Measurements from ENCODE around the gene EPN3.

EPN3 gene

DNA sequence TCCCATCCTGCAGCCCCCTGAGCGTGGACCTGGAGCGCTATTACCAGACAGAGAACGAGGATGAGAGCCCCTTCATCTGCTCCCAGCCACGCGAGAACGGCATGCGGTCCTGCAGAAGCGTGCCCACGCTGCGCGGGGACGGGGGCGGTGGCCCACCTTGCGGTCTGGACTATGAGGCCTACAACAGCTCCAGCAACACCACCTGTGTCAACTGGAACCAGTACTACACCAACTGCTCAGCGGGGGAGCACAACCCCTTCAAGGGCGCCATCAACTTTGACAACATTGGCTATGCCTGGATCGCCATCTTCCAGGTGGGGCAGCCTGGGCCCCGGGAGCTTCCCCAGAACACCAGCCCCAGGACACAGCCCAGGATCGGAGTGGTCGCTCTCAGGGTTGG lies 40.0 kb downstream of the EPN3 start:
- no peaks in the 10 kb centered on the region for H3K9me3 ChIP-seq (ENCODE audit: control insufficient read depth, low read length)
- no peak overlapping the region for H3K4ac ChIP-seq (ENCODE audit: low read depth in 1 of 2, low read length in 2 of 2)
- no peak overlapping the region for H4K8ac ChIP-seq (ENCODE audit: low read length)
- no peak overlapping the region for H3K9ac ChIP-seq (ENCODE audit: low read length)
- H3K27me3 ChIP-seq (ENCODE audit: control insufficient read depth in 1 of 2, insufficient read depth in 1 of 2, low read length in 2 of 2), result peaks cover 8 to 48% of the 10 kb centered on the region in 2 experiments
- no peak overlapping the region for H2BK15ac ChIP-seq (ENCODE audit: low read depth, poor library complexity, severe bottlenecking)
- peaks cover under 1% of the 10 kb centered on the region for H3K4me1 ChIP-seq (ENCODE audit: control insufficient read depth, insufficient read depth, low read depth, low read length)
- H3K14ac ChIP-seq (ENCODE audit: low read length in 2 of 2), result no peak overlapping the region
- WGBS, result 94% methylated on average over 20 of the region's 20 CpGs
- H2BK12ac ChIP-seq (ENCODE audit: low read length in 2 of 2), result no peak overlapping the region
- no peaks in the 10 kb centered on the region for H3K36me3 ChIP-seq (ENCODE audit: control insufficient read depth in 1 of 2, insufficient read depth in 2 of 2, low read depth in 1 of 2, low read length in 2 of 2)
- no peak overlapping the region for H3K4me3 ChIP-seq (ENCODE audit: insufficient read depth in 1 of 2, low read depth in 1 of 2, low read length in 2 of 2)
- no peaks in the 10 kb centered on the region for H3K79me1 ChIP-seq (replicated peaks; ENCODE audit: low read length, poor library complexity, severe bottlenecking)
- no peak overlapping the region for H4K91ac ChIP-seq (ENCODE audit: low read length)
- H3K27ac ChIP-seq (ENCODE audit: low read length, poor library complexity, severe bottlenecking), result no peak overlapping the region
- no peak overlapping the region for H3K4me2 ChIP-seq (ENCODE audit: low read length, poor library complexity, severe bottlenecking)
- no peak overlapping the region for H2BK5ac ChIP-seq (ENCODE audit: low read depth, low read length, poor library complexity, severe bottlenecking)
- no peak overlapping the region for H2BK120ac ChIP-seq (ENCODE audit: low read depth, low read length)
- H2AK5ac ChIP-seq (ENCODE audit: low read length, severe bottlenecking), result no peak overlapping the region
- H3K18ac ChIP-seq (ENCODE audit: low read depth in 1 of 2, low read length in 2 of 2), result no peak overlapping the region
- no peak overlapping the region for H3K23ac ChIP-seq (ENCODE audit: low read length in 2 of 2)
- no peak overlapping the region for H2AFZ ChIP-seq (ENCODE audit: low read depth, low read length)
- no peak for DNase-seq

DNA sequence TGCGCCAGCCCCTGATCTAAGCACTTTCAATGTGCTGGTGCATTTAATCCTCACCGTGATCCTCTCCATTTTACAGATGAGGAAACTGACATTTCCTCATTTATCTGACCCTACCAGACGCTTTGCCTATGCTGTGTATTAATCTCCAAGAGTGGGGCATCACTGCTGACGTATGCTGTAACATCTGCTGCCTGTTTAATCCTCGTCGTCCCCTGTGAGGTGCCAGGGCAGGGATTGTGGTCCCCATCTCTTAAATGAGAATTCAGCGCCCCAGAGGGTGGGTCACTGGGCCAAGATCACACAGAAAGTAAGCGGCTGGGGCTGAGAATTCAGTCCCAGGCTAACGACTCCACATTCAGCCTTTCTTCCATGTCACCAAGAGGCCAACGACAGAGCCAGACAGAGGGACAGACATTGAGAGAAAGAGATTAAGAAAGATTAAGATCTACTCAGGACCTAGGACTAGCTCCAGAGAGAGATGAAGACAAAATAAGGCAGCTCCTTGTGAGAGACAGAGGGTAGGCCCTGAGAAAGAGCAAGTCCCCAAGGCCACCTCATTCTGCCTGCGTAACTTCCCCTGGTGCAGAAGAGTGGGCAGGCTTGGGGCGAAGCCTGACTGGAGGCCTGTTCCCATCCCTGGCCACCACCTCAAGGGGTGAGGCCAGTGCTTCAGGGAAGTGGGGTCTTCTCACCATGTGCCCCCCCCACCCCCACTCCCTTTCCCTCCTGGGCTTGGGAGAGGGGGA lies 41.5 kb downstream of the EPN3 start:
- no peak overlapping the region for H4K91ac ChIP-seq (ENCODE audit: low read length)
- no peak overlapping the region for H3K9ac ChIP-seq (ENCODE audit: low read length)
- no peak overlapping the region for H2BK12ac ChIP-seq (ENCODE audit: low read length in 2 of 2)
- no peak for DNase-seq
- H3K18ac ChIP-seq (ENCODE audit: low read depth in 1 of 2, low read length in 2 of 2), result no peak overlapping the region
- no peak overlapping the region for H4K8ac ChIP-seq (ENCODE audit: low read length)
- no peak overlapping the region for H2BK5ac ChIP-seq (ENCODE audit: low read depth, low read length, poor library complexity, severe bottlenecking)
- H3K36me3 ChIP-seq (ENCODE audit: control insufficient read depth in 1 of 2, insufficient read depth in 2 of 2, low read depth in 1 of 2, low read length in 2 of 2), result no peaks in the 10 kb centered on the region
- H2AFZ ChIP-seq (ENCODE audit: low read depth, low read length), result no peak overlapping the region
- H3K23ac ChIP-seq (ENCODE audit: low read length in 2 of 2), result no peak overlapping the region
- H3K4me1 ChIP-seq (ENCODE audit: control insufficient read depth, insufficient read depth, low read depth, low read length), result peaks cover 5% of the 10 kb centered on the region
- no peak overlapping the region for H3K4me3 ChIP-seq (ENCODE audit: insufficient read depth in 1 of 2, low read depth in 1 of 2, low read length in 2 of 2)
- no peak overlapping the region for H2BK120ac ChIP-seq (ENCODE audit: low read depth, low read length)
- no peak overlapping the region for H2BK15ac ChIP-seq (ENCODE audit: low read depth, poor library complexity, severe bottlenecking)
- H3K9me3 ChIP-seq (ENCODE audit: control insufficient read depth, low read length), result no peaks in the 10 kb centered on the region
- no peaks in the 10 kb centered on the region for H3K79me1 ChIP-seq (replicated peaks; ENCODE audit: low read length, poor library complexity, severe bottlenecking)
- WGBS, result 82% methylated on average over 12 of the region's 12 CpGs
- no peak overlapping the region for H3K27ac ChIP-seq (ENCODE audit: low read length, poor library complexity, severe bottlenecking)
- no peak overlapping the region for H3K4me2 ChIP-seq (ENCODE audit: low read length, poor library complexity, severe bottlenecking)
- H2AK5ac ChIP-seq (ENCODE audit: low read length, severe bottlenecking), result no peak overlapping the region
- H3K4ac ChIP-seq (ENCODE audit: low read depth in 1 of 2, low read length in 2 of 2), result no peak overlapping the region
- H3K27me3 ChIP-seq (ENCODE audit: control insufficient read depth in 1 of 2, insufficient read depth in 1 of 2, low read length in 2 of 2), result peaks cover 8 to 55% of the 10 kb centered on the region in 2 experiments
- H3K14ac ChIP-seq (ENCODE audit: low read length in 2 of 2), result no peak overlapping the region

DNA sequence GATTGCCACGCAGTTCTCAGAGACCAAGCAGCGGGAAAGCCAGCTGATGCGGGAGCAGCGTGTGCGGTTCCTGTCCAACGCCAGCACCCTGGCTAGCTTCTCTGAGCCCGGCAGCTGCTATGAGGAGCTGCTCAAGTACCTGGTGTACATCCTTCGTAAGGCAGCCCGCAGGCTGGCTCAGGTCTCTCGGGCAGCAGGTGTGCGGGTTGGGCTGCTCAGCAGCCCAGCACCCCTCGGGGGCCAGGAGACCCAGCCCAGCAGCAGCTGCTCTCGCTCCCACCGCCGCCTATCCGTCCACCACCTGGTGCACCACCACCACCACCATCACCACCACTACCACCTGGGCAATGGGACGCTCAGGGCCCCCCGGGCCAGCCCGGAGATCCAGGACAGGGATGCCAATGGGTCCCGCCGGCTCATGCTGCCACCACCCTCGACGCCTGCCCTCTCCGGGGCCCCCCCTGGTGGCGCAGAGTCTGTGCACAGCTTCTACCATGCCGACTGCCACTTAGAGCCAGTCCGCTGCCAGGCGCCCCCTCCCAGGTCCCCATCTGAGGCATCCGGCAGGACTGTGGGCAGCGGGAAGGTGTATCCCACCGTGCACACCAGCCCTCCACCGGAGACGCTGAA lies 43.2 kb downstream of the EPN3 start:
- no peak overlapping the region for H4K91ac ChIP-seq (ENCODE audit: low read length)
- no peaks in the 10 kb centered on the region for H3K36me3 ChIP-seq (ENCODE audit: control insufficient read depth in 1 of 2, insufficient read depth in 2 of 2, low read depth in 1 of 2, low read length in 2 of 2)
- H3K27ac ChIP-seq (ENCODE audit: low read length, poor library complexity, severe bottlenecking), result no peak overlapping the region
- no peak overlapping the region for H2AFZ ChIP-seq (ENCODE audit: low read depth, low read length)
- DNase-seq, result no peak
- H3K23ac ChIP-seq (ENCODE audit: low read length in 2 of 2), result no peak overlapping the region
- 73% methylated on average over 29 of the region's 33 CpGs for WGBS
- no peak overlapping the region for H3K14ac ChIP-seq (ENCODE audit: low read length in 2 of 2)
- H3K4me3 ChIP-seq (ENCODE audit: insufficient read depth in 1 of 2, low read depth in 1 of 2, low read length in 2 of 2), result no peak overlapping the region
- no peak overlapping the region for H2AK5ac ChIP-seq (ENCODE audit: low read length, severe bottlenecking)
- H2BK5ac ChIP-seq (ENCODE audit: low read depth, low read length, poor library complexity, severe bottlenecking), result no peak overlapping the region
- no peak overlapping the region for H3K9ac ChIP-seq (ENCODE audit: low read length)
- H2BK12ac ChIP-seq (ENCODE audit: low read length in 2 of 2), result no peak overlapping the region
- peaks cover 12% of the 10 kb centered on the region for H3K4me1 ChIP-seq (ENCODE audit: control insufficient read depth, insufficient read depth, low read depth, low read length)
- no peak overlapping the region for H3K4ac ChIP-seq (ENCODE audit: low read depth in 1 of 2, low read length in 2 of 2)
- no peak overlapping the region for H2BK120ac ChIP-seq (ENCODE audit: low read depth, low read length)
- peaks cover 12 to 56% of the 10 kb centered on the region in 2 experiments for H3K27me3 ChIP-seq (ENCODE audit: control insufficient read depth in 1 of 2, insufficient read depth in 1 of 2, low read length in 2 of 2)
- no peak overlapping the region for H3K18ac ChIP-seq (ENCODE audit: low read depth in 1 of 2, low read length in 2 of 2)
- no peak overlapping the region for H3K4me2 ChIP-seq (ENCODE audit: low read length, poor library complexity, severe bottlenecking)
- no peak overlapping the region for H2BK15ac ChIP-seq (ENCODE audit: low read depth, poor library complexity, severe bottlenecking)
- H3K9me3 ChIP-seq (ENCODE audit: control insufficient read depth, low read length), result no peaks in the 10 kb centered on the region
- H4K8ac ChIP-seq (ENCODE audit: low read length), result no peak overlapping the region
- H3K79me1 ChIP-seq (replicated peaks; ENCODE audit: low read length, poor library complexity, severe bottlenecking), result no peaks in the 10 kb centered on the region

DNA sequence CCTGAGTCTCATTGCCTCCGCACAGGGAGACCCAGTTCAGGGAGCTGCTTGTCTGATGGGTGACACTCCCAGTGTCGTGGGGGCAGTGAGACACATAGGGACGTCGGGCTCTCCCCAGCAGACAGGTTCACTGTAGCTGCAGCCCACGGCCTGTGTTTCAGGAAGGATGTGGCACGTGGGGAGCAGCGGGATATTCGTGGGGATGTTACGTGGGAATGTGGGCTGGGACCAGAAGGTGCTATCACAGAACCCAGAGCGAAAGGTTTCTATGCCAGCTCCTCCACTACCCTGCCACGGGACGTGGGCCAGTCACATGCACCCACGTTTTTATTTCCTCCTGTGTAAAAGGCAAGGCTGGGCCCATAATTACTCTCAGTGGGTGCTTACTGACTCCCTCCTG lies 44.3 kb downstream of the EPN3 start:
- H3K18ac ChIP-seq (ENCODE audit: low read depth in 1 of 2, low read length in 2 of 2), result no peak overlapping the region
- H3K27me3 ChIP-seq (ENCODE audit: control insufficient read depth in 1 of 2, insufficient read depth in 1 of 2, low read length in 2 of 2), result peaks cover 7 to 54% of the 10 kb centered on the region in 2 experiments
- no peak overlapping the region for H3K4me3 ChIP-seq (ENCODE audit: insufficient read depth in 1 of 2, low read depth in 1 of 2, low read length in 2 of 2)
- no peak overlapping the region for H3K23ac ChIP-seq (ENCODE audit: low read length in 2 of 2)
- H2AFZ ChIP-seq (ENCODE audit: low read depth, low read length), result no peak overlapping the region
- no peak overlapping the region for H3K4me2 ChIP-seq (ENCODE audit: low read length, poor library complexity, severe bottlenecking)
- no peak overlapping the region for H2BK5ac ChIP-seq (ENCODE audit: low read depth, low read length, poor library complexity, severe bottlenecking)
- H3K9me3 ChIP-seq (ENCODE audit: control insufficient read depth, low read length), result no peaks in the 10 kb centered on the region
- no peak overlapping the region for H3K14ac ChIP-seq (ENCODE audit: low read length in 2 of 2)
- H3K4ac ChIP-seq (ENCODE audit: low read depth in 1 of 2, low read length in 2 of 2), result no peak overlapping the region
- DNase-seq, result no peak
- H2AK5ac ChIP-seq (ENCODE audit: low read length, severe bottlenecking), result no peak overlapping the region
- WGBS, result 85% methylated on average over 13 of the region's 13 CpGs
- no peak overlapping the region for H3K9ac ChIP-seq (ENCODE audit: low read length)
- no peak overlapping the region for H4K8ac ChIP-seq (ENCODE audit: low read length)
- H4K91ac ChIP-seq (ENCODE audit: low read length), result no peak overlapping the region
- peaks cover 13% of the 10 kb centered on the region for H3K4me1 ChIP-seq (ENCODE audit: control insufficient read depth, insufficient read depth, low read depth, low read length)
- H2BK12ac ChIP-seq (ENCODE audit: low read length in 2 of 2), result no peak overlapping the region
- no peaks in the 10 kb centered on the region for H3K36me3 ChIP-seq (ENCODE audit: control insufficient read depth in 1 of 2, insufficient read depth in 2 of 2, low read depth in 1 of 2, low read length in 2 of 2)
- no peak overlapping the region for H3K27ac ChIP-seq (ENCODE audit: low read length, poor library complexity, severe bottlenecking)
- no peak overlapping the region for H2BK120ac ChIP-seq (ENCODE audit: low read depth, low read length)
- H2BK15ac ChIP-seq (ENCODE audit: low read depth, poor library complexity, severe bottlenecking), result no peak overlapping the region
- H3K79me1 ChIP-seq (replicated peaks; ENCODE audit: low read length, poor library complexity, severe bottlenecking), result no peaks in the 10 kb centered on the region

Data from mesenchymal stem cell (in vitro differentiated cells and primary cell).